Measurements from ENCODE around the gene MYO1B. TPM values are rescaled to one million over a fixed set of nuclear protein-coding genes. Genes with fewer than 3 reads are reported as not detected.
A peak's percentile ranks its signal among the peaks of the same experiment; 100 is the strongest.

The MYO1B gene
- total RNA-seq, 1 experiment from 2014 or later = 241 TPM

DNA sequence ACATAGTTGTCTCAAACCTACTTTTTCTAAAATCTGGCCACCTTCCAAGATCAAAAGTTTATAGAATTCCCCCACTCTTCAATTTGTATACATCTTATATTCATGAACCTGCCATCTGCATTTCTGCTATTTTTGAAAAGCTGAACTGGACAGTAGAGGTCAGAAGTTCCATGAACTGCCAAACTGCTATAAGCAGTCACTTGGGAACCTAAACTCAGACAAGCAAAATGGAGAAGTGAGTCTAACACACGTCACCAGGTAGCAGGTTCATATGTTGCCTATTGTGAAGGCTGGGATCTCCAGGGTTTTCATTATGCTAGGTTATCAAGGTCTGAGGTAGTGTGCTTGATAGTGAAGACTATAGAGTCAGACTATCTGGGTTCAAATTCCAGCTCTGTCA is 2.0 kb upstream of the MYO1B start:
- ChIA-PET POLR2A (interaction anchor here (0.7 to 1.2 kb wide), 3 partner anchors 8 to 143 kb away, joined by 3 to 4 read pairs (median 3); no protein-coding TSS in a partner anchor), CTCF (interaction anchor here (0.6 to 1.3 kb wide), 4 partner anchors 14 to 94 kb away, joined by 3 to 5 read pairs (median 4); no protein-coding TSS in a partner anchor)
- DNase-seq (ENCODE audit: unreplicated experiment) = no peak
- H3K4me3 Mint-ChIP-seq (ENCODE audit: unreplicated experiment) = no peak overlapping the region
- intact Hi-C loops (cut with micrococcal nuclease) = no loop called here
- no peaks in the 10 kb centered on the region for H3K9me3 Mint-ChIP-seq (ENCODE audit: unreplicated experiment)
- peaks cover 20% of the 10 kb centered on the region for H3K4me1 Mint-ChIP-seq (ENCODE audit: insufficient read depth, unreplicated experiment)
- H3K27ac Mint-ChIP-seq (ENCODE audit: low read depth, unreplicated experiment) = no peak overlapping the region
- no peaks in the 10 kb centered on the region for H3K27me3 Mint-ChIP-seq (ENCODE audit: insufficient read depth, unreplicated experiment)
- TF ChIP-seq, protein P1, sequence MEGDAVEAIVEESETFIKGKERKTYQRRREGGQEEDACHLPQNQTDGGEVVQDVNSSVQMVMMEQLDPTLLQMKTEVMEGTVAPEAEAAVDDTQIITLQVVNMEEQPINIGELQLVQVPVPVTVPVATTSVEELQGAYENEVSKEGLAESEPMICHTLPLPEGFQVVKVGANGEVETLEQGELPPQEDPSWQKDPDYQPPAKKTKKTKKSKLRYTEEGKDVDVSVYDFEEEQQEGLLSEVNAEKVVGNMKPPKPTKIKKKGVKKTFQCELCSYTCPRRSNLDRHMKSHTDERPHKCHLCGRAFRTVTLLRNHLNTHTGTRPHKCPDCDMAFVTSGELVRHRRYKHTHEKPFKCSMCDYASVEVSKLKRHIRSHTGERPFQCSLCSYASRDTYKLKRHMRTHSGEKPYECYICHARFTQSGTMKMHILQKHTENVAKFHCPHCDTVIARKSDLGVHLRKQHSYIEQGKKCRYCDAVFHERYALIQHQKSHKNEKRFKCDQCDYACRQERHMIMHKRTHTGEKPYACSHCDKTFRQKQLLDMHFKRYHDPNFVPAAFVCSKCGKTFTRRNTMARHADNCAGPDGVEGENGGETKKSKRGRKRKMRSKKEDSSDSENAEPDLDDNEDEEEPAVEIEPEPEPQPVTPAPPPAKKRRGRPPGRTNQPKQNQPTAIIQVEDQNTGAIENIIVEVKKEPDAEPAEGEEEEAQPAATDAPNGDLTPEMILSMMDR (IDR thresholded peaks at IDR 0.05; ENCODE audit: unreplicated experiment) = no peak
- no TSS peak for BruUV-seq (replicated peaks)
- no peaks in the 10 kb centered on the region for H3K36me3 Mint-ChIP-seq (ENCODE audit: insufficient read depth, unreplicated experiment)

DNA sequence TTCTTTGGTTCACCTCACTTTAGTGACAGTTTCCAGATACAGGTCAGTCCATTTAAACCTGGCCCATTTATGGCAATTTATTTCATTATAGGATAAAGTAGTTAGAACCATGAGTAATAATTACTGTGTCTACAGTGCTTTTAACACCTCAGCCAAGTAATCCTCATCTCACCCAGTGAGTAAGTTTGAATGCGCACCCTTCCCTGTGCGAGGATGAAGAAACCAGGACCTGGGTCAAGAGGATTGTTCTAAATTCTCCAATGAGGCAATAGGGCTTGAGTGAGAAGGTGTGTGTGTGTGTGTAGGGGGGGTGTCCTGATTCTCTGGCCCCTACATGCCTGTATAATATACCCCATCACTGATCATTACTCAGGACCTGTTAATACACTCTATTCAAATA is 854 bp upstream of the MYO1B start:
- Mint-ChIP-seq H3K36me3 (ENCODE audit: insufficient read depth, unreplicated experiment) (peaks cover 7% of the 10 kb centered on the region), H3K9me3 (ENCODE audit: unreplicated experiment) (no peaks in the 10 kb centered on the region), H3K27me3 (ENCODE audit: insufficient read depth, unreplicated experiment) (no peaks in the 10 kb centered on the region), H3K4me3 (ENCODE audit: unreplicated experiment) (peak overlapping the region; percentile 91), H3K4me1 (ENCODE audit: insufficient read depth, unreplicated experiment) (peaks cover 26% of the 10 kb centered on the region), H3K27ac (ENCODE audit: low read depth, unreplicated experiment) (no peak overlapping the region)
- intact Hi-C loops (cut with micrococcal nuclease) = no loop called here
- no TSS peak for BruUV-seq (replicated peaks)
- DNase-seq (ENCODE audit: unreplicated experiment) = peak; percentile 32
- ChIA-PET POLR2A (no interaction called here), CTCF (interaction anchor here (1.2 to 1.3 kb wide), 2 partner anchors 15 to 27 kb away, joined by 4 to 5 read pairs; no protein-coding TSS in a partner anchor)
- TF ChIP-seq, protein P1 (IDR thresholded peaks at IDR 0.05; ENCODE audit: unreplicated experiment) = no peak

DNA sequence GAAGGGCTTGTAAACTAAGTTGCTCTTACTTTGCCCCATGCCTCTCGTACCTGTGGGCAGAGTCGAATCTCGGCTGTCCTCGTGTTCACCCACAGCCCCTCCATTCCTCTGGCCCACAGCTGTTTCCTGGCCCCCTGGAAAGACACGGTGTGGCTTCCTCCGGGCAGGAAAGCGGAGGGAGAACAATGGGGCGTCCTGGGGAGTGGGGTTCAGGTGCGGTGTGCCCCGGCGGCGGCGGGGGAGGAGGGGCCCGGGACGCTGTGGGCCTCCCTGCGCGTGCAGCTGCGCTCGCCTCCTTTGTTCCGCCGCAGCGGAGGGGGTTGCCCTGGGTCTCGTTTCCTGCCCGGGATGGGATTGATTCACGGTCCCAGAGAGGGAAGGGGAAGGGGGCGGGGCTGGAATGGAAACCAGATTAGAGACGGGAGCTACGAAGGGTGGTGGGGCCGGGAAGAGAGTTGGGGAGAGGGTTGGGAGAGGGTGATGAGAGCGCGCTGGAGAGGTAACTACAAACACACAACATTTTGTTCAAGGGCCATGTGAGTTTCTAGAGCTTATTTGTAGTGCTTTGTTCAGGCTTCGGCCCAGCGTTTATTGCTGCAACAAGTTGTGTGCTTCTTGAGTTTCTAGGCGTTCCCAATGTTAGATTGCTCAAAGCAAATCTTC is 796 bp downstream of the MYO1B start:
- TF ChIP-seq, protein P1 (IDR thresholded peaks at IDR 0.05; ENCODE audit: unreplicated experiment) = no peak
- Mint-ChIP-seq H3K9me3 (ENCODE audit: unreplicated experiment) (no peaks in the 10 kb centered on the region), H3K4me1 (ENCODE audit: insufficient read depth, unreplicated experiment) (peaks cover 42% of the 10 kb centered on the region), H3K27ac (ENCODE audit: low read depth, unreplicated experiment) (peak overlapping the region; percentile 90), H3K27me3 (ENCODE audit: insufficient read depth, unreplicated experiment) (no peaks in the 10 kb centered on the region), H3K36me3 (ENCODE audit: insufficient read depth, unreplicated experiment) (peaks cover 12% of the 10 kb centered on the region), H3K4me3 (ENCODE audit: unreplicated experiment) (peak overlapping the region; percentile 91)
- CTCF ChIA-PET = interaction anchor here (0.5 to 4.1 kb wide), 10 partner anchors 13 to 255 kb away, joined by 3 to 18 read pairs (median 5); no protein-coding TSS in a partner anchor
- POLR2A ChIA-PET = interaction anchor here (0.6 to 8.7 kb wide), 35 partner anchors 9 to 436 kb away, joined by 3 to 144 read pairs (median 5); no protein-coding TSS in a partner anchor
- BruUV-seq (replicated peaks) = no TSS peak
- intact Hi-C loops (cut with micrococcal nuclease) = loop anchor here (1.0 to 5.0 kb wide), 7 partner anchors 28 to 276 kb away; no protein-coding TSS in a partner anchor
- DNase-seq (ENCODE audit: unreplicated experiment) = peak; percentile 81

DNA sequence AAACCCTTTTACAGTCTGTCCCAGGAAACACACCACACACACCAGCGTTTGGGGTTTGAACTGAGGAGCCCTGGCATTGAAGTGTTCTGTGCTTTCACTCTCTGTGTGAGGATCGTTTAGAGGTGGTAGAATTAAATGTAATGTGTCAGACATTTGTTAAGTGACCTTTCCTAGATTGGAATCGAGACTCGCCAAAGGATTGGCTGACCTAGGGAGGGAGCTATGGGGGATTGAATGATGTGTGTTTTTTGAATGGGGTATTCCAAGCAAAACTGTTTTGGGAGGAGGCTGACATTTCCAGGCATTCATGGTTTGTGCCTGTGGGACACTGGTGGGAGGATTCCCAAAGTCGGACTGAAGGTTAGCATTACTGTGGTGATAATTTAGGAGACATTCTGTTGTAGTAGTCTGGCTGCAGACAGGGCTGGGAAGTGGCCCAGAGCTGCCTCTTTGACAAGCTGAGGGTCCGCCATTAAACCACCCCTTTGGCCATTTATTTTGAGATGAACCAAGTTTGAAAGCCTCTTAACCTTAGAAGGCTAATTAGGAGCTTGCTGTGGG is 1.7 kb downstream of the MYO1B start:
- peaks cover 49% of the 10 kb centered on the region for H3K4me1 Mint-ChIP-seq (ENCODE audit: insufficient read depth, unreplicated experiment)
- no TSS peak for BruUV-seq (replicated peaks)
- H3K27me3 Mint-ChIP-seq (ENCODE audit: insufficient read depth, unreplicated experiment) = no peaks in the 10 kb centered on the region
- peaks cover 15% of the 10 kb centered on the region for H3K36me3 Mint-ChIP-seq (ENCODE audit: insufficient read depth, unreplicated experiment)
- DNase-seq (ENCODE audit: unreplicated experiment) = peak; percentile 21
- H3K4me3 Mint-ChIP-seq (ENCODE audit: unreplicated experiment) = peak overlapping the region; percentile 91
- H3K9me3 Mint-ChIP-seq (ENCODE audit: unreplicated experiment) = no peaks in the 10 kb centered on the region
- intact Hi-C loops (cut with micrococcal nuclease) = loop anchor here (1.0 to 5.0 kb wide), 5 partner anchors 29 to 275 kb away; no protein-coding TSS in a partner anchor
- ChIA-PET POLR2A (interaction anchor here (0.6 to 8.7 kb wide), 28 partner anchors 10 to 366 kb away, joined by 3 to 144 read pairs (median 4); no protein-coding TSS in a partner anchor), CTCF (interaction anchor here (0.6 to 4.1 kb wide), 13 partner anchors 13 to 275 kb away, joined by 3 to 18 read pairs (median 6); no protein-coding TSS in a partner anchor)
- H3K27ac Mint-ChIP-seq (ENCODE audit: low read depth, unreplicated experiment) = peak overlapping the region; percentile 90
- TF ChIP-seq, protein P1 (IDR thresholded peaks at IDR 0.05; ENCODE audit: unreplicated experiment) = no peak

Measured in MCF 10A (cell line).